SK-N-MC (cell line): ENCODE results near the gene THOC1.
"Not testable (repeated sequence)": the region's sequence is repeated elsewhere in the genome, so short reads cannot be mapped to it uniquely, and the experiment has no call there.

ENCODE experiments used
- DNase-seq: peaks from one replicate; pipeline ENCODE4 v3.0.0-alpha.2; 2011; ENCODE audit warnings: low read depth, low spot score
- H3K27ac ChIP-seq: fragments of 200-600 bp; sonication (generic); 2 replicates; pipeline ENCODE4 v1.5.1; 2016; ENCODE audit warnings: mixed run types
- H3K36me3 ChIP-seq: fragments of 200-600 bp; sonication (generic); 2 replicates; pipeline ENCODE4 v1.6.1; 2017; ENCODE audit warnings: antibody characterized with exemption, low read length, mixed read lengths; ENCODE audit not compliant: insufficient read depth
- H3K4me3 ChIP-seq: fragments of 200-600 bp; sonication (generic); 2 replicates; pipeline ENCODE4 v1.5.1; 2016
- H3K9ac ChIP-seq: fragments of 200-600 bp; sonication (generic); 2 replicates; pipeline ENCODE4 v1.8.0; 2017; ENCODE audit warnings: mixed run types, mixed read lengths; ENCODE audit not compliant: insufficient read length
- H3K9me3 ChIP-seq: fragments of 200-600 bp; sonication (generic); 2 replicates; pipeline ENCODE4 v1.6.1; 2017; ENCODE audit warnings: low read depth, mild to moderate bottlenecking, antibody characterized with exemption, low read length, moderate library complexity, mixed read lengths
- EZH2 ChIP-seq: fragments of 200-600 bp; sonication (generic); IDR thresholded peaks from one replicate; pipeline ENCODE4 v1.6.1; 2017; ENCODE audit warnings: antibody characterized with exemption
- FOXP2 ChIP-seq: optimal IDR thresholded peaks from 2 replicates; pipeline ENCODE3; 2011; ENCODE audit warnings: mild to moderate bottlenecking, moderate library complexity; ENCODE audit not compliant: insufficient read depth; ENCODE audit errors: extremely low read length, control extremely low read depth
- POLR2AphosphoS5 ChIP-seq: IDR thresholded peaks from 2 replicates; pipeline ENCODE4 v1.6.1; 2012; ENCODE audit warnings: mild to moderate bottlenecking, low read depth, low read length, borderline replicate concordance

Gene THOC1

GRCh38 chr18:303607-304006, 35.8 kb upstream of the THOC1 start:
- Histone ChIP-seq H3K4me3 (no peak overlapping the region), H3K27ac (no peak overlapping the region), H3K9ac (no peak overlapping the region), H3K9me3 (no peaks in the 10 kb centered on the region), H3K36me3 (no peaks in the 10 kb centered on the region)
- TF ChIP-seq POLR2AphosphoS5 (no peak), EZH2 (no peak), FOXP2 (no peak)
- no peak for DNase-seq

GRCh38 chr18:303011-303410, 35.2 kb upstream of the THOC1 start:
- TF ChIP-seq EZH2 (no peak), FOXP2 (no peak), POLR2AphosphoS5 (no peak)
- H3K4me3 ChIP-seq: no peak overlapping the region
- no peak overlapping the region for H3K9ac ChIP-seq
- H3K36me3 ChIP-seq: no peaks in the 10 kb centered on the region
- H3K27ac ChIP-seq: no peak overlapping the region
- DNase-seq: no peak
- no peaks in the 10 kb centered on the region for H3K9me3 ChIP-seq

GRCh38 chr18:302097-302496, 34.2 kb upstream of the THOC1 start:
- no peaks in the 10 kb centered on the region for H3K36me3 ChIP-seq
- H3K27ac ChIP-seq: no peak overlapping the region
- no peak for DNase-seq
- no peaks in the 10 kb centered on the region for H3K9me3 ChIP-seq
- no peak overlapping the region for H3K4me3 ChIP-seq
- TF ChIP-seq POLR2AphosphoS5 (no peak), FOXP2 (no peak), EZH2 (no peak)
- no peak overlapping the region for H3K9ac ChIP-seq

DNA sequence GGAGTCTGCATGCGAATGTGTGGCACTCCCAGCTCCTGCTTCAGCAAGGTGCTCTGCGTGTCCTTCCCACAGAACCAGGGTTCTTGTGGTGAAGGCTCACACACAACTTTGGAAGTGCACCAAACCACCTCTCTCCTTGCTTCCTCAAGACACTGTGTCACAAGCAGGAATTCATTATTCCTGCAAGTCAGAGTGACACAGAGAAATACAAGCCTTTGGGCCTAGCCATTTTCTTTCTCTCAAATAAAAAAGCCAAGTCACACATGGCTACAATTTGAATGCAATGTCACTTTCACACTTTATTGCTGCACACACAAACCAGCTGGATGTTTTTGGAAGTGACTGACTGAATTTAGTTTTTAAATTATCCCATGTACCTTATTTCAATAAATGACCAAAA, 30.1 kb upstream of the THOC1 start:
- H3K9ac ChIP-seq: no peak overlapping the region
- no peak for TF ChIP-seq FOXP2
- TF ChIP-seq EZH2: no peak
- TF ChIP-seq POLR2AphosphoS5: no peak
- no peaks in the 10 kb centered on the region for H3K36me3 ChIP-seq
- no peaks in the 10 kb centered on the region for H3K9me3 ChIP-seq
- DNase-seq: no peak
- H3K4me3 ChIP-seq: no peak overlapping the region
- H3K27ac ChIP-seq: no peak overlapping the region

DNA sequence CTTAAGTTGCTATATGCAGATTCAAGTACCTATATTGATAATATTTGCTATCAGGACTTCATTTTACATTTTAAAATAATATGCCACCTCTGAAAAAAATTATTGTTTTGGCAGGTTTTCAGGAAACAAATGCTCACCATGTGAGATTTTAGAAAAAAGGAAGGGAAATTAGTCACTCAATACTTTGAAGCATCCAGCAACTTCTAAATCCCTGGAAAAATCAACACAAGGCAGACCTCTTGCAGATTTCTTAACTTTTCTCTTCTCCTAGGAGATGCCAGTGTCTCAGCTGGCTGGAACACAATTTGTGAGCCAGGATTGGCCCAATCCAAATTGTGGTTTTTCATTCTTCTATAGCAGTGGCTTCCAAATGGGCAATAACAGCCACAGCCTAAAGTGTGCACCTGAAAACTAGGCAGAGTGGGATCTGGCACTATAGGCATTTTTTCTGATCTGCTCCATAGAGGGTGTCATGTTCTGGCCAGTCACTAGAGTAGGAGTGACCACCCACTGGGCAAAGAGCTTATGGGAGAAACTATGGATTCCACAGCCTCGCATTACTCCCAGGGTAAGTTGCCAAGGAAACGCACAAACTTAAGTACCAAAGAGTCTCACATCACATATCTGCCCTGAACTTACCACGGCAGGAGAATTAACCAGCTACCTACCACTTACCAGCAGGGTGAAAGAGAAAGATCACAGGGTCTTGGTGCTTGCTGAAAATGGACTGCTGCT, 28.1 kb upstream of the THOC1 start:
- TF ChIP-seq EZH2: no peak
- TF ChIP-seq POLR2AphosphoS5: no peak
- Histone ChIP-seq H3K4me3 (no peak overlapping the region), H3K36me3 (no peaks in the 10 kb centered on the region), H3K9me3 (no peaks in the 10 kb centered on the region), H3K9ac (no peak overlapping the region), H3K27ac (no peak overlapping the region)
- DNase-seq: no peak

DNA sequence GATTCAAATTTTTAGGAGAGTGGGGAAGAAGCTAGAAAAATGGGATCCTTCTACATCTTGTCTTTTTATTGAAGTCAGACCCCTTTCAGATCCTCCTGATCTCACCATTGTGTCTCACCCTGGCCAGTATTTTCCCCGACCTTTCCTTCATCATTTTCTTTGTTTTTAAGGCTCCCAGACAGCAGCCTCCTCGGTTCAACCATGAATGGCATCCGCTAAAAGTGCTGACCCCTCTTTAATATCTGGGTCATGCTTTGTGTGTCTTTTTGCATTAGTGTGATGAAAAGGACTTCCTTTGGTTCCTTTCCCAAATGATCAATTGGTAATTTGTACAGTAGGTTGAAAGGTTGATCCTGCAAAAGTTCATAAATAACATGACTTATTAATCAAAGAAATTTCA, 26.7 kb upstream of the THOC1 start:
- H3K9ac ChIP-seq: no peak overlapping the region
- no peak overlapping the region for H3K27ac ChIP-seq
- no peaks in the 10 kb centered on the region for H3K36me3 ChIP-seq
- no peaks in the 10 kb centered on the region for H3K9me3 ChIP-seq
- no peak overlapping the region for H3K4me3 ChIP-seq
- no peak for DNase-seq
- TF ChIP-seq POLR2AphosphoS5: no peak
- no peak for TF ChIP-seq FOXP2
- no peak for TF ChIP-seq EZH2

GRCh38 chr18:293536-293935, 25.7 kb upstream of the THOC1 start:
- TF ChIP-seq POLR2AphosphoS5 (no peak), FOXP2 (no peak), EZH2 (no peak)
- Histone ChIP-seq H3K9me3 (no peaks in the 10 kb centered on the region), H3K36me3 (no peaks in the 10 kb centered on the region), H3K27ac (no peak overlapping the region), H3K9ac (no peak overlapping the region), H3K4me3 (no peak overlapping the region)
- no peak for DNase-seq

DNA sequence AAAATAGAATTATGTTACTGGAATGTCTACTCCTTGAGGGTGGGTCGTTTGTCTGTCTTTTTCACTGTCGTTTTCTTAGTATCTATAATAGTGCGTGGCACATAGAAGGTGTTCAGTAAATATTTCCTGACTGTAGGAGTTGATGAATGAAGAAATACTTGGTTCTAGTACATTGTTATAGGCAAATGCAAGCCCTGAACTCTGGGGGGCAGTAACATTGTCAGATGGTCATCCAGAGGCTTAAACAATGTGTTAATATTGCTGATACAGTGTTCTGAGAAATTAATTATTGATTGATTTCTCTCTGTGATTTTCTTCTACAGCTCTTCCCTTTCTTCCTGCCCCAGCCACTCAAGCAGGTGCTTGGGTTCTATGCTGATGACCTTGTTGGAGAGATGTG, 24.4 kb upstream of the THOC1 start:
- no peak overlapping the region for H3K9ac ChIP-seq
- DNase-seq: no peak
- H3K4me3 ChIP-seq: no peak overlapping the region
- H3K9me3 ChIP-seq: no peaks in the 10 kb centered on the region
- H3K27ac ChIP-seq: no peak overlapping the region
- TF ChIP-seq EZH2: no peak
- no peaks in the 10 kb centered on the region for H3K36me3 ChIP-seq

DNA sequence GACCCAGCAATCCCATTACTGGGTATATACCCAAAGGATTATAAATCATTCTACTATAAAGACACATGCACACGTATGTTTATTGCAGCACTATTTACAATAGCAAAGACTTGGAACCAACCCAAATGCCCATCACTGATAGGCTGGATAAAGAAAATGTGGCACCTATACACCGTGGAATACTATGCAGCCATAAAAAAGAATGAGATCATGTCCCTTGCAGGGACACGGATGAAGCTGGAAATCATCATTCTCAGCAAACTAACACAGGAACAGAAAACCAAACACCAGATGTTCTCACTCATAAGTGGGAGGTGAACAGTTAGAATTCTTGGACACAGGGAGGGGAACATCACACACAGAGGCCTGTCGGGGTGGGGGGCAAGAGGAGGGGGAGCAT, 22.1 kb upstream of the THOC1 start:
- not testable (repeated sequence) for H3K9ac ChIP-seq, H3K36me3 ChIP-seq, DNase-seq, H3K4me3 ChIP-seq, H3K9me3 ChIP-seq, H3K27ac ChIP-seq

DNA sequence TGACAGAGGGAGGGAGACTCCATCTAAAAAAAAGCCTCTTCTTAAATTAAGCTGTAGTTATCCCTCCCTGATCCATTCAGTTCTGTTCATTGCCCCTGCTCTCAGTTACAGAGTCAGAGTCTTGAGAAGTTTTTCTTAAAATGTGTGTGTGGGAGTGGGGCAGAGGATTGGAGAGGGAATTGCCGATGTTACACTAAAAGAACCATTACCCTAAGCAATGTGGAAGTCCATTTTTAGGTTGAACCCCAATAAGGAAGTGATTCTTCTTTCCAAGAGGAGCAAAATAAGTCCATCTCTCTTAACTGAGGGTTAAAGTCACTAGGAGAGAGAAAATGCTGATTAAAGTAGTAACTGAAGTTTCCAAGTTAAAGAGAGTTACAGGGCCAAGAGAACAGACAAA, 21.2 kb upstream of the THOC1 start:
- no peak for TF ChIP-seq FOXP2

More for the DNA sequence above, 21.2 kb upstream of the THOC1 start:
- Histone ChIP-seq H3K36me3 (no peaks in the 10 kb centered on the region), H3K9ac (no peak overlapping the region), H3K9me3 (no peaks in the 10 kb centered on the region), H3K4me3 (no peak overlapping the region), H3K27ac (no peak overlapping the region)
- DNase-seq: no peak
